GM21381 (cell line): ENCODE measurements around the gene HMG20A.

Experiments used
- ATAC-seq: cut with Tn5 transposase; IDR thresholded peaks from one replicate; pipeline ENCODE4 v1.9.1; 2021; ENCODE audit warnings: mild to moderate bottlenecking, moderate library complexity; ENCODE audit not compliant: unreplicated experiment

HMG20A gene

DNA sequence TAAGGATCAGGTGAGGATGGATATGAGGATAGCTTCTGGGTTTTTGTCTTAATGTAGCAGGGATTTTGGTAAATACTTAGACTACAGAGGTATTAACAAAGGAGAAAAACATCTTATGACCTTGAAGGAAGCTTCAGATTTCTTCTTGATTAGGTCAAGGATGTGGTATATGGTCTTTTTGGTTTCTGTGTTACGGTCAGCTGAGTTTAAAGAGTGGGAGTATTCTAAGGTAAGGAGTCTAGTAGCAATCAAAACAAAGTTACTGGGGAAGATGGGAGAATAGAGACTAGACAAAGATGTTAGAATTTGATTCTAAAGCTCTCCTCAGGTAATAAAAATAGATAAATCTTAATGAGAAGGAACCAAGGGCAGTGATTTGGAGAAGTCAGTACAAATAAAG lies 6.2 kb downstream of the HMG20A start:
- ATAC-seq: no peak

DNA sequence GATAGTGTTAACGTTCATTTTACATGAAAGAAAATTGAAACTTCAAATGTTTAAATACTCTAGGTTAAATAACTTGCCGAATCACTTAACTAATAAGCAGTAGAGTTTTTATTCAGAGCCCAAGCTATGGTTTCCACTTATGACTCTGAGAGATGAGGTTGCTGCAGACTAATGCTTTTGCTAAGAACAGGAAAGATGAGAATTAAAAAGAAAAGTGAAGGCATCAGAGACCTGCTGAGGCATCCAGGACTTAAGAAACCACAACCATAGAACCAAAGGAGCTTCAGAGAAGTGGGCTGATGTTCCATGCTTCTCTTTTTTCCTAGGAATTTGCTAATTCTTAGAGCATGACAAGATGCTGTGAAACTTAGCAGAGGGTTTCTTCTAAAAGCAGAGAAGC lies 9.5 kb downstream of the HMG20A start:
- ATAC-seq: no peak

DNA sequence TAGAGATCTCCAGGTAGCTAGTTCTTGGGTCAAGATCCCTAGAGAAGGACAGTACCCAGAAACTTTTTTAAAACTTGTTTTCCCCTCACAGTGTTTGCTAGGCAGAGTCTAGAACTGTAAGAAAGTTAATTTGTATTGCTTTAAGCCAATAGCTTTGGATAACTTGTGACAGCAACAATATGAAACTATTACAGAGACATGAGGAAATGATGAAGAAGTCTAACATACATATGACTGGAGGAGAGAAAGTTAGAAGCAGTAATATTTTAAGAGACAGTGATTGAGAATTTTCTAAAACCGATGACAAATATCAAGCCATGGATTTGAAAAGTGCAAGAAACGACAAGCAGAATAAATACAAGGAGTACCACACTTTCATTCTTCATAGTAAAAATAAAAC lies 10.0 kb downstream of the HMG20A start:
- ATAC-seq: no peak

DNA sequence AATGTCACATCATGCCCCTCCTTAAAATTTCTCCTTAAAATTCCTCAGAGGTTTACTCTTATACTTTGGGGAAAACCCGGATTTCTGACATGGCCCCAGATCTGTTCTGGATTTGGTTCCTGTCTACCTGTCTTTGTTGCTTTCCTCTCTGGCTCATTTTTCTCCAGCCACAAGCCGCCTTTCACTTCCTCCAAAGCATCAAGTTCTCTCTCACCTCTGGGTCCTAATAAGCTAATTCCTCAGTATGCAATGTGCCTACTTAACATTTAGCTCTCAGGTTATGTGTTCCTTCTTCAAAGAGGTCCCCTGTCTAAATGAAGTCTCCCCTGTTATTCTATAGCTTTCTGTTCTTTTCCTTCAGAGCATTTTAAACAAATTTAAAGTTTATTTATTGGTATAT lies 16.1 kb downstream of the HMG20A start:
- no peak for ATAC-seq

DNA sequence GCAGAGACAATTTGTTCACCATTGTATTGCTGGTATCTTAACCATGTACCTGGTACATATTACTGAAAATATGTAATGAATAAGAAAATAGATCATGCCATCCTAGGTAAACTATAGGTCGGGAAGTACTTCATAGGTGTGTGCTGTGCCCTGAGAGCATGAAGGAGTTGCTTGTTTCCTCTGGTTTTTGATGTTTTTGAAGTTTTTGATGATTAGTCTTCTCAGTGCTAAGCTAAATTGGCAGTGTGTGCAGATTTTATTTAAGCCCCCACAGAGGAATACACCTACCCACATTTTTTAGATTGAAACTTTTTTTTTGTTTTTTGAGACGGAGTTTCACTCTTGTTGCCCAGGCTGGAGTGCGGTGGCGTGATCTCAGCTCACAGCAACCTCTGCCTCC lies 16.6 kb downstream of the HMG20A start:
- ATAC-seq: no peak

DNA sequence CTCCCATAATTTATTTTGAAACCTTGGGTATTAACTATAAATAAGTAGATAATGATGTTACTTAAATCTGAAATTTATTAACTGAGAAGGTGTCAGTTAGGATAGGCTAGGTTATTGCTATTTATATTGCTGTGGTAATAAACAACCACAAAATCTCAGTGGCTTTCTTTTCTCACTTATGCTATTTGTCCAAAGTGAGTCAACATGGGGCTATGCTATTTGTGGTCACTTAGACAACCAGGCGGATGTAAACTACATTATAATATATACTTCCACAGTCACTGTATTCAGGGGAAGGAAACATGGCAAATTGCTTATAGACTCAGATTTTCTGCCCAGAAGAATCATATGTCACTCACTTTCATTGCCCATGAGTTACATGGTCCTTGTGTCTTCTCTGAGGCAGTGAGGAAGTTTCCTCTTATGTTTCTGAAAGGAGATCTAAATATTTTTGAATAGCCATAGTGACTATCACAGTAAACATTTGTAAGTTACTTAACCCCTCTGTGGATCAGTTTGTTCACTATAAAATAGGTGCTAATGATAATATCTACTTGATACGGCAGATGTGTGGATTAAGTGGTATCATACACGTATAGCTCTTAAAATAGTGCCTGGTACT lies 19.8 kb downstream of the HMG20A start:
- ATAC-seq: peak; percentile 79

DNA sequence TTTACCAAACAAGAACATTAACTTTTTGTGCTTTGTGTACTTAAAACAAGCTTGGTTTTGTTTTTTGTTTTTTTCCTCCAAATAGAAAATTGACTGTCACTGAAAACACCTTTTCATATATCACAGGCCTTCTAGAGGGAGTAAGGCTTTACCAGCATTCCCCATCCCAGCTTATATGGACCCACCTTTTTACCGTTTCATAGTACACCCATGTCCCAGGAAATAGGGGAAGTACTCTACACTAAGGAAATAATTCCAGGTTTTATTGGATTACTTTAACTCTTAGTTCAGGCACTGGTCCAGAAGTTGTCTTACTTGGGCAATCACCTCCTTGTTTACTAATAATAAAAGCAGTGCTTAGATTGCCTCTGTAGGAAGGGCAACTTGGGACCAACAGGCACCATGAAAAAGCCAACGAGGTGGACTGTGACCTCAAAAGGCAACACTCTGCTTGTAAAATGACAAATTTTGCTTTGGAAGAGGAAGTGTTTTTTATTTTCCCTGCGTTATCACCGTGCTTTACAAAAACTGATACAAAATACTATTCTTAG lies 26.2 kb downstream of the HMG20A start:
- ATAC-seq: no peak

DNA sequence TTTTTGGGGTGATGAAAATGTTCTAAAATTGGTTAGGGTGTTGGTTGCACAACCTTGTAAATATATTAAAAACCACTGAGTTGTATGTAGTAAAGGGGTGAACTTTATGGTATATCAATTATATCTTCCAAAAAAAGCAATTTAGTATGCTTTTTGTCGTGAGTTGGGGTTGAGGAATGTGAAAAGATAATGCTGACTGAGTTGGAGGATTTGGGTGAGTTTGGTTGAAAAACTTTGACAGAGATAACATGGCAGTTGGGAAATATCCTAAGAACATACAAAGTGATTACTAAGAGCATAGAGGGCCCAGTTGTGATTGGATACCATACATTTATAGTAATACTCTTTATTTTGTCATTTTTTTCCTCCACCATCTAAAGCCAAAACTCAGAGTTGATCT lies 33.6 kb downstream of the HMG20A start:
- no peak for ATAC-seq

DNA sequence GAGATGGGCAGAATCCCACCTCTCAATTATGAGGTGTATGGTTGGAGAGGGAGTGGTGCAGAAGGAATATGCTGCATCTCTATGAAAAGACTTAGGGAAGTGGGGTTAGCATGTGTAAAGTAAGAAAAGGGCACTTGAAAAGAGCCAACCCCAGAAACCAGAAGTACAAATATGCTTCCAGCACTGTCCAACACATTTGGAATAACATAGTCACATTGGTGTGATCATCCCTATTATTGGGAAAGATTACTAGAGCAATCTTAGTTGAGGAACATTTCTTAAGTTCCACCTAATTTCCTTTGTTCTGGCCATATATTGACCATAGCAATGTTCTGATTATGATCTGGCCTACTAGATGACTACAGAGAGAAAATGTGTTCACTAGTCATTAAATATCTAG lies 34.3 kb downstream of the HMG20A start:
- no peak for ATAC-seq

DNA sequence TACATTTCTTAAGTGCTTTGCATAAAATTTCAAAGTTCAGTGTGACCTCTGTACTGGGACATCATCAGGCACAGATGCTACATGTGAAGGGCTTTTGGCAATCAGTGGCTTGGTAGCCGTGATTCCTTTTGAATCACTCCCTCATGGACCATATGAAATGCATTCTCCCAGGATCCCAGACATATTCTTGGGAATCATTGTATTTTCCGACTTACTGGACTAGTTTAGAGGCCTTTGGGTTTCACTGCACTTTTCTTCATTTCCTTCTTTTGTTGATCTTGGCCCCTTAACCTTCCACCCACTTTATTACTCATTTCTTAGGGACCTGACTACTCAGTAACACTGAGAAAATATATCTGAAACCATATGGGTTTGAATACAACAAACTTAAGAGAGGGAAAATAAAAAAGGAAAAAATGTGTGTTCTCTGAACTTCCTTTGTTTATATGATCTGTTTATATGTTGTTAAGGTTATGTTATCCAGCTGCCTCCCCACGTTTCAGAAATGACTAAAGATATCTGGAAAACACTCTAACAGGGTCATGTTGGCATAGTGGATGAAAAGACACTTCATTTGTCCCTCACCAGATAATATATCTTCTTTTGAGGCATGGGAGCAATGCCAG lies 35.1 kb downstream of the HMG20A start:
- no peak for ATAC-seq

DNA sequence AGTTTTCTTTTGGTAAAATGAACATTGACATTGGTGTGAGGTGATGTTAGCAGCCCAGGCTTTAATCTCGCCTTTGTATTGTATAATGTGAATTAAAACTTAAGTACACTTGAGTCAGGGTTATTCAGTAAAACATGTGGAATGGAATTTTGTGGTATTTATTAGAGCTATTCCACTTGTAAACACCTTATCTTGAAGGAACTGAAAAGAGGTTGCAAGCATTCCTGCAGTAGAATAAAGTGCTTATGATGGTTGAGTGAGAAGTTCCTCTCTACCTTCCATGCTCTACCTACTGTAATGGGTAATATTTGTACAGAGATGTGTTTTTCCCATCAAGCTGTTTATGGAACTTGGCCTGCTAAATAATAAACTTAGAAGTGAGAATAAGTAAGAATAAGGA lies 36.1 kb downstream of the HMG20A start:
- ATAC-seq: no peak

DNA sequence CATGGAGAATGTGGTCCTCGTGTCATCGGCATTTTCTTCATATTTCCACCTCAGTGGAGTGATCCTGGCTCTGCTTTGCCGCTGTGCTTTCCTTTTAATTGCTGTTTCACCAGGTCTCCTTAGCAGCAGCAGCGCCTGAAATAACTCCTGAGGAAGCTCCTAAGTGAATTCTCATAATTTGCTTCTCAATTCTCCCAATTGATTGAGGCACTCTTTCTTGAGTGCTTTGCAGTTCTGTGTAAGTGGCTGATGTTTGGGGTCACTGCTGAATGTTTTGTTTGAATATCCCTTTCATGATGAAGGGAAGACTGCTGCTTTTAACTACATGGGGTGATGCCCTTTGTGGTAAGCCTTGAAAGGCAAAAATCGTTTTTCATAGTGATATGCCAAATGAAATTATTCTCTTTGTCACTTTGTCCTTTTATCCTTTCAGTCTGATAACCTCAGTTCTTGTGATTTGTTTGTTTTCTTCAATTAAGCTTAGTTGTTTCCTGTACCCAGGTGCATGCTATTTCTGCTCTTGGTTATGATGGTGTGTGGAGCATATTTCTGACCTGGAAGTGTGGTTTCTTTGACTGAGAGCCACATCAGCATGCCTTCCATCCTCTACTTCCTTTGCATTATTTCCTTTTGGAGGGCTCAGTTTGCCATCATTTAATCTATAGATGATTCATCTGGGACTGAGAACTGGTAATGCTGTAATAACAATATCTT lies 36.7 kb downstream of the HMG20A start:
- ATAC-seq: no peak

DNA sequence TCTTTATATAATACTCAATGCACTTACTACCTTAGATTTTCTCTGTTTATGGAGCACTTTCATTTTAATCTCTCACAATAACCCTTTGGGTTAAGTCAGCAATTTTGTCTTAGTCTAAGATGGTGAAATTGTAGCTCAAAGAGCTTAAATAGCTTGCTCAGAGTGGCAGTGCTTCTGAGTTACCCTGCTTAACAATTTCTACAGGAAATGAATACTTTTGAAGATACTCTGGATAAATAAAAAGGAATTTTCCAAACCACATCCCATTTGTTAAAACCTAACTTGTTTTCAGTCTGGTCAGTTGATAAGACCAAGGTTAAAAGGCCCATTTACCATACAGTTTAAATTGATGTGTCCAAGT lies 37.2 kb downstream of the HMG20A start:
- ATAC-seq: no peak

DNA sequence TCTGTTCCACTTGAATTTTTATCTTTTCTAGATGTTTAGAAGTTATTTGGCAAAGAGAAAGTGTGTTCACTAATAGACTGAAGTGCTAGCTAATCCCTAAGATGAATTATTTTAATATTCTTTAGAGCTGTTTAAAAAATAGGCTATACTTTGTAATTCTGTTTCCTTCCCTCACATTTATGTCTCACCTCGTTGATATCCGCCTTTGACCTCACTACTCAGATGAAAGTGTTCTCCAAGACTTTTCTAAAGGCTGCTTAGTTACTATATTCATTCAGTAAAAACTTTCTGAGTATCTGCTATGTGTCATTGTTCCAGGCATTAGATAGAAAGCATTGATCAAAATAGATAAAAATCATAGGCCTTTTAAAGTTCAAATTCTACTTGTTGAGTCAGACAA lies 38.3 kb downstream of the HMG20A start:
- no peak for ATAC-seq

DNA sequence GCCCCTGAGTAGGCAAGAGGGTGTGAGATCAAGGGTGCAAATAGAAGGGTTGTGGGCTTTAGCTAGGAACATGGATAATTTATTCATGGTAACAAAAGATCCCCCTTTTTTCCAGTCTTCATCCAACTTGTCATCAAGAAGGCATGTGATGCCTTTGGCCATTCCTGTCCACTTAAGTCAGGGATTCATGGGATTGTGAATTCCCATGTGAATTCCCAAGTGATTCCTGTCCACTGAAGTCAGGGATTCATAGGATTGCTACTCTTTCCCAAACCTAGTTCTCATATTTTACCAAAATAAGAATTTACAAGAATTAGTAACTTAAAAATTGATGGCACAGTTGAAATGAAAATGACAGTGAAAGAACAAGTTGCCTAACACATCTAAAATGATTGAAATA lies 40.8 kb downstream of the HMG20A start:
- ATAC-seq: no peak

DNA sequence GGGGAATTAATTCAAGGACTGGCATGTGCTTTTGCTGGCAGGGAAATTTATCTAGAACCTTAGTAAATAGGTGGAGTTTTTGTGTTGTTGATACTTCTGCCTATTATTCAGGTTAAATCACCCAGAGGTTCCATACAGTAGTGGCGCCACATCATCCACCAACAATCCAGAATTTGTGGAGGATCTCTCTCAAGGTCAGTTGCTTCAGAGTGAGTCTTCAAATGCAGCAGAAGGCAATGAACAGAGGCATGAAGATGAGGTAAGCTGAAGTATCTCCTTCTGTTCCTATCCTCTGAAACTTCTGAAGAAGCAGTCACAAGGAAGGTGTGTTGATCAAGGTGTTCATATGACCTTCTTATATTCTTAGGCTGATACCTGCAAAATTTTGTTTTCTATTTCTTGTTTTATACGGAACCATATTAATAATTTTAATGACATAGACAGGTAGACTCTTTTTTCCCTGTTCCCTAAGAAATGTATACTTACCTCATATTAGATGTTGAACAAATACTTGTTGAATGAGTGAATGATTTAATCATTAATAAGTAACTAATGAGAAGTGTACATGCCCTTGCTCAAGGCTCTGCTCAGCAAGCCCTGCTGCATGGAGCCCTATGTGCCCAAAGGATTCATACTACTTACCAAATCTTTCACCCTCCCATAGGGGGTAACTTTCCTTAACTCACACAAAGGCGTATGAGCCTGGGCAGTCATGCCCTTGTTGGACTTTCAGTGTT lies 43.6 kb downstream of the HMG20A start:
- ATAC-seq: no peak

DNA sequence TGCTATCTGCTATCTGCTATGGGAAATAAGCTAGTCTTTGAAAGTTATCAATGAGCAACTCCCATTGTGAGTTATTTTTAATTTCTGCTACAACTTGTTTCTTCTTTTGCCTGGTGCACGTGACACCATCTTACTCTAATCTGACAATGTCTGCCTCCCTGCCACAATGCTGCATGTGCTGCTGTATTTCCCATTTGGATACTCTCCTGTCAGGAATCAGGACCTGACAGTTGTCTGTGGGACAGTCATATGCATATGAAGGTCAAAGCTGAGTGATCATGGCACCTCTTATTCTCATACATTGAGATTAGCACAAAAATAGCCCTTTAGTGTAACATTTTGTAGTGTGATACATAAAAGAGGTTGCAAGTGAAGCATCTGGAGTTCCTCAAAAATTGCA lies 45.8 kb downstream of the HMG20A start:
- no peak for ATAC-seq

DNA sequence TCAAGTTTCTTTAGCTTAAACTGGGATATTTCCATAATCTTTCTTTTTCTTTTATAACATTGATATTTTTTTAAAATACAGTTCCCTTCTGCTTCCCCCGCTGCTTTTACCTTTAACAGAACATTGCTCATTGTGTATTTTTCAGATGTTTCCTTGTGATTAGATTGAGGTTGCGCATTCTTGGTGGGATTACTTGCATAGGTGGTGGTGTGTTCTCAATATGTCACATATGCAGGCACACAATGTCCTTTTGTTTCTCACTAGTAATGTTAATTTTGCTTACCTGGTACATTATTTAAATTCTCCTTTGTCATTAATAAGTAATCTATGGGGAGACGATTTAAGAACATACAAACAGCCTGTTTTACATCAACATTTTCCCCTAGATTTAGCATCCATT lies 48.2 kb downstream of the HMG20A start:
- no peak for ATAC-seq

DNA sequence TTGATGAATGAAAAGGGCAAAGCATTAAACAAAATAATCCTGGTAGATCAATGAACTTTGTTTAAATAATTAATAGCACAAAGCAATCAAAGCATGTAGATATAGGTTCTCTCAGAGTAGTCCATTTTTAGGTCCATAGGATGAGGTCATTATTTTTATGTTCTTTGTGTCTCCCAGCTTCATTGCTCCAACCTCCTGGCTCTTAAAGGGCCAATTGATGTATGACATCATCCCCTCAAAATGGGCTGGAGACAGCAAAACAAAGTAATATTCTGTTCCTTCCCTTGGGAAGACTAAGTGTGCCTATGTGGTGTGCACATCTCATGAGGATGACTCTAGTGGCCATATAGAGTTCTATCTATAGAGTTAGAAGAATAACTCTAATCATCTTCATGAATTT lies 49.5 kb downstream of the HMG20A start:
- ATAC-seq: no peak

DNA sequence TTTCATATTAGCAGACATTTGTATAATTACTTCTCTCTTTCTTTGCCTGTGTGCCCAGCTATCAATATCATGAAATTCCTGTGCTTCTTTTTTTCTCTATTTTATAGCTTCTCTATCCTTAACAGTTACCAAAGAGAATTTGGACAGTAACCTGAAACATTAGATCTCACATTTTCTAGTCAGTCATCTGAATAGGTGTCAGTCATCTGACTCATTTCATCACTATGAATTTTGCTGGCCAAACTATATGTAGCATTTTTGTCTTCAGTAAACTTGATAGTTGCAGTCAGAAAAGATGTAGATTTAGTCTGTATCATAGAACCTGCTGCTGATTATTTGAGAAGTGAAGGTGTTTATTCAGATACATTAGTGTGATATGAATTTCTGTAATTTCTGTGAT lies 52.6 kb downstream of the HMG20A start:
- ATAC-seq: no peak

DNA sequence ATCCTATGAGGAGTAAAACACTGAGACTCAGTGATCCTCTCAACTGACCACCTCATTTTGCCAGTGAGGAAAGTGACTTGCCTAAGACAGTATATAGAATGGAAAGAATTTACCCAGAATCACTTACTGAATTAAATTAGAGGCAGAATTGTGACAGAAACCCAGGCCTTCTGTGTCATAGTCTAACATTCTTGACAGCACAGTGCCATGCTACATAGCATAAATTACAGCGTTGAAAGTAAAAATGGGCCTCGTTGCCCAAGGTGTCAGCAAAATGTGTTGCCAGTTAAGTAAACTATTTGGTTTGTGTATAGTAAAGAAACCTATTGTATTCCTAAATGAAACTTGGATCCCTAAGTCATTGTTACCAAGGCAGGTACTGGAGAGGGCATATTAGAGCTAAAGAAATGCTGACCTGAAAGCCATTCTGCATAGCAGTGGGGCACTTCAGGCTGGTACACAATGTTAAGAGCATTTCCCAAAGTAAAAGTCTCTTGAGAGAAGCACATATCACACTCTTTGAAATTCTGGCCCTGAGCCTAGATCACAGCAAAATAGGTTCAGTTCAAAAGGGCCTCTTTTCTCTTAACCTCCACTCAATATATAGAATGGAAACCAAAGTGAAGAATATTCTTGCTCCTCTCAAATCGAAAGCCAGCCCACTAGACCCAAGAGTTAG lies 53.8 kb downstream of the HMG20A start:
- no peak for ATAC-seq
